GM21390 (cell line): ENCODE data around the gene KHDRBS2.

Experiments
- ATAC-seq: cut with Tn5 transposase; IDR thresholded peaks from one replicate; pipeline ENCODE4 v1.9.1; 2021; ENCODE audit not compliant: unreplicated experiment

The KHDRBS2 gene

DNA sequence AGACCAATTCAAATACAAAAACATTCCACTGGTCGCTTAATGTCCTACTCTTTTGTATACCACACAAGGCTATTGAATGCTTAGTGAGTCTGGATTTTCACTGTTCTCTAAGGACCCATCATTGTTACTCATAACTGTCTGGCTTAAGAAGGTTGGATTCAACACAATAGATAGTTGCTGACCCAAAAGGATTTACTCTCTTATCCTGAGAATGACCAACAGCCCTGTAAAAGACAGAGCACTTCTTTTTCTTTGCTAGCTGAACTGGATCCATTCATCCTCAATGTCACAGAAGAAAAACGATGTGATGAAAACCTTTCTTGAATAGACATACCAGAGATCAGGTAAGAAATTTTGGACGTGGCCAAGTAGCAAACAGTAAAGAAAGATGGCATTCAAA, 645.6 kb downstream of the KHDRBS2 start:
- no peak for ATAC-seq
